GM18858 (cell line): ENCODE results near the gene COPG2.
"Not testable (repeated sequence)": the region's sequence is repeated elsewhere in the genome, so short reads cannot be mapped to it uniquely, and the experiment has no call there.

Experiments
- ATAC-seq: cut with Tn5 transposase; IDR thresholded peaks from one replicate; pipeline ENCODE4 v1.9.1; 2021; ENCODE audit not compliant: unreplicated experiment

The COPG2 gene

GRCh38 chr7:130654850-130655249 lies 13.7 kb downstream of the COPG2 start:
- ATAC-seq, result no peak

DNA sequence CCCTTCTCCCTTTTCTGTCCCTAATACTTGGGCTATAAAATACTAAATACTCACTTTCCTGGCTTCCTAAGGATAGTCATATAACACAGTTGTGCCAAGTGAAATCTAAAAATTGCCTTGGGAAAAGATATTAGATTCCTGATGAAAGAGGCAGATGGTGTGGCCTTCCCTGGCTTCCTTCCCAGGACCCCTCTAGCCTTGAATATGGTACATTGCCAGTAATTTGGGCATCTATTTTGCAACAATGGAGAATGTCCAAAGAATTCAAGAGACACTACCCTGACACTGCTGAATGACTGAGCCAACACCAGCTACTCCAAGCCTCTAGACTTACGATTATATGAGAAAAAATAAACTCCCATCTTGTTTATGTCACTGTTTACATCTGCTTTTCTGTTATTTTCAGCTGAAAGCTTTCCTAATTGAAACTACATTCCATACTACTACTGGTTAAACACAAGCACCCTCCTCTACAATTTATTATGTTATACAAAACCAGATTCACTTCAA lies 17.9 kb downstream of the COPG2 start:
- no peak for ATAC-seq

DNA sequence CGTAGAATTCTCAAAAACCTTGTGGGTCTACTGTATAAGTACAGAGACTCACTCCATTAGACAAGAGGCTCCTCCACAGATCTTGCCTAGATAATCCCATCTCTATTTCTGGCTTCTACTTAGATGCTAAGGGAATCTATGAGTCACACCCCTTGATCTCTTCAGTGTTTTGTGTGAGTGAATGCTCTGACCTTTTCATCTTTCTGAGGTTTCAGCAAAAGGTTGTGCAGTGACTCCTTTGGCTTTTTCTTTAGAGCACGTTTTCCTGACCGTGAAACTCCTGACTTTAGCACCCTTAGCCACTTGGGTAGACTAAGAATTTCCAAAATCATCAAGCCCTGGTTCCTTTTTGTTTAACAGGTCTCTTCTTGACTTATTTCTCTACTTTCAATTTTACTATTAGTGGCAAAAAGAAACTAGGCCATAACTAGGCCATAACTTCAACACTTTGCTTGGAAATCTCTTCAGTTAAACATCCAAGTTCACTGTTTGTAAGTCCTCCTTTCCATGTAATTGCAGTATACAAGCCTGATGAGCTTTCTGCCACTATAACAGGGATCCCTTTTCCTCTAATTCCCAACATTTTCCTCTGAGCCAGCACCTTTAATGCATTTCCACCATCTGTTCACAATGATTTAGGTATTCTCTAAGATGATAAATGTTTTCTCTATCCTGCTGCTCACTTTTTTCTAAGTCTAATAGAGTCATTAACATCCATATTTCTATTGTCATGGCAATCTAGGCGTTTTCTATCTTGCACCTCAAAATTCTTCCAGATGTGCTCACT lies 19.4 kb downstream of the COPG2 start:
- ATAC-seq, result peak; percentile 46

GRCh38 chr7:130648580-130648979 lies 20.0 kb downstream of the COPG2 start:
- peak; percentile 13 for ATAC-seq

DNA sequence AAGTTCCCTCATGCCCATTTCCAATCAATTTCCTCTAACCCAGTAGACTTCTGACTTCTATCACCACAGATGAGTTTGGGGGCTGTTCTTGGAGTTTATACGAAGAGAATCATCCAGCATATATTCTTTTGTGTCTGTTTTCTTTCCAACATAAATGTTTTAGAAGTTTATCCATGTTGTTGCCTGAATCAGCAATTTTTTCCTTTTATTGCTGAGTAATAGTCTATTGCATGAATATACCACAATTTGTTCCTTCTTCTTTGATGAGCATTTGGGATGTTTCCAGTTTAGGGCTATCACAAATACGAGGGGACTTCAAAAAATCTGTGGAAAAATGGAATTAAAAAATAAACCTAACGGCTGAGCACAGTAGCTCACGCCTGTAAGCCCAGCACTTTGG lies 26.2 kb downstream of the COPG2 start:
- no peak for ATAC-seq

DNA sequence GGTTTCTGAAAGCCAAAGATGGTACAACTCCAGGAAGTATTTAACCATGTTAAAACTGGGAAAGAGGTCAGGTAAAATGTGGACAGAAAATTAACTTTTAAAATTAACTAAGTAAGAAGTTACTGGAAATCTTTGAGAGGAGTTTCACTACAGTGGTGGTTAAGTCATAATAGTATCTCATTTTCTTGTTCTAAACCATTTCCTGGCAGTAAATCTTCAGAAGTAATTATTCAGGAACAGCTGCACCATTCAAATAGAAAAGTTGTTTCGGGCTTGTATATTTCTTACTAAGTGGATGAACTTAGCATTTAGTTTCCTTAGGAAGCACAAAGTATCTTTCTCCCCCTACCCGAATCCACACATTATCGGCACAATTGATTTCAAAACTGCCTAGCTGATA lies 27.1 kb downstream of the COPG2 start:
- no peak for ATAC-seq

- no peak for ATAC-seq
Measured at GRCh38 chr7:130641040-130641439, 27.5 kb downstream of the COPG2 start.

GRCh38 chr7:130639388-130639787 lies 29.2 kb downstream of the COPG2 start:
- ATAC-seq, result no peak

DNA sequence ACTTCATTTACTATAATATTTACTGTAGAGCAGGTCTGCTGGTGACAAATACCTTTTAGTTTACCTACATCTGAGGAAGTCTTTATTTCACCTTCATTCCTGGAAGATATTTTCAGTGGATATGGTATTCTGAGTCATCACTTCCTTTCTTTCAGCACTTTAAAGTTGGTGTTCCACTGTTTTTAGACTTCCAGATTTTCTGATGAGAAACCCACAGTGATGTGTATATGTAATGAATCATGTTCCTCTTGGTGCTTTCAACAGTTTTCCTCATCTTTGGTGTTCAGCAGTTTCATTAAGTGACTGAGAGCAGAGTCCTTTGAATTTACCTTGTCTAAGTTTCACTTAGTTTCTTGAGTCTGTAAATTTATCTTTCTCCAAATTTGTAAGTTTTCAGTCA lies 36.4 kb downstream of the COPG2 start:
- no peak for ATAC-seq

DNA sequence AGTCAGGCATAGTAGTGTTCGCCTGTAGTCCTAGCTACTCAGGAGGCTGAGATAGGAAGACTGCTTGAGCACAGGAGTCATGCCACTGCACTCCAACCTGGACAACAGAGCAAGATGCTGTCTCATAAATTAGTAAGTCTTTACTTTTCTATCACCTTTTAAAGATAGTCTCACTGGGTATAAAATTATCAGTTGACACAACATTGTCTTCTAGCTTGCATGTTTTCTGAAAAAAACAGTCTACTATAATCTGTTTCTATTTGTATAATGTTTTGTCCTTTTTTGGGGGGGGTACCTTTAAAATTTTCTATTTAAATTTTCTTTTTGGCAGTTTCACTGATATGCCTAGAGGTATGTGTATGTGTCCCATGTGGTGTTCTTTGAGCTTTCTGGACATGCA lies 39.6 kb downstream of the COPG2 start:
- no peak for ATAC-seq

DNA sequence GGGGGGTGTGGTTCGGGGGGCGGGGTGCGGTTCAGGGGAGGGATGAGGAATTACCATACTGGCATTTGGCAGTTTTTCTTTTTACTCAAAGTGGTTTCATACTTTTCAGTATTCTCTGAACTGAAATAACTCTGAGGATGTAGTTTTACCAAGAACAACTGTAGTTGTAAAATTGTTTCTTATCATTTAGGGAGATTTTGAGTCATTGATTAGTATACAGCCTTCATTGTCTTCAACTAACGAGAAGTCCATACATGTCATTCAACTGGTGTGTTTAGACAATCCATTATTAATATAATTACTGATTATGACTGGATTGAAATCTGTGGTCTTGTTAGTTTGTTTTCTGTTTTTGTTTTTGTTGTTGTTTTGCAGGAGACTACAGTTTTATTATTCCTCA lies 40.8 kb downstream of the COPG2 start:
- no peak for ATAC-seq

DNA sequence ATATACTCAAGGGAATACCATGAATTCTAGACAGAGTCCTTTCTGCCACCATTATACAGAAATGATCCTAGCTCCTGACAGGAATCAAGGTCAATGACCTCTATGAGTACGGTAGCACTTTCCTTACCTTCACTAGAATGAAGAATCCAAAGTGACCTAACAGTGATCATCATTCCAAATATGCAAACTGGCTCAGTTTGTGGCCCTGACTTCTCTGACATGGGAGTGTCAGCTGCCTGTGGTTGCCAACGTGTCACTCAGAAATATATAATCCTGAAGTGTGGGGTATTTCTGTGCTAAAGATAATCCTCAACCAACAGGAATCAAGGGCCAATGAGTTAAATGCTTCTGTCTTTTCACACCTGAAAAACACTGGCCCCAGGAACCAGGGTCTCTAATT lies 45.7 kb downstream of the COPG2 start:
- no peak for ATAC-seq

DNA sequence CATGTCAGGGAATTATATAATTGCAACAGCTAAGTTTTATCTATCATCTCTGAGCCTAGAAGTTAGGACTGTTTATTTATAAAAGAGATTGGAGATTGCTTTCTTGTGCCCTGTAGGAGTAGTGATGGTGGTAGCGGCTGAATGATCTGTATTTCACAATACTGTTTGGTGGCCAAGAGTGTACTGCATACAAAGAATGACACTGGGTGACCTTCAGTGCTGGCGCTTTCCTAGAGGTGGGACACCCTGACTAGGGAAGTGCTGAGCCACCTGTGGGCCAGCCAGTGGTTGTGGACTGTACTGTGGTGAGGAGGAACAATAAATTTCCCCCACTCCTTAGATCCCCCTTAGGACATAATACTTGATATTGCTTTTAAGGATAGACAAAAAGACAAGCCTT lies 53.0 kb downstream of the COPG2 start:
- no peak for ATAC-seq

DNA sequence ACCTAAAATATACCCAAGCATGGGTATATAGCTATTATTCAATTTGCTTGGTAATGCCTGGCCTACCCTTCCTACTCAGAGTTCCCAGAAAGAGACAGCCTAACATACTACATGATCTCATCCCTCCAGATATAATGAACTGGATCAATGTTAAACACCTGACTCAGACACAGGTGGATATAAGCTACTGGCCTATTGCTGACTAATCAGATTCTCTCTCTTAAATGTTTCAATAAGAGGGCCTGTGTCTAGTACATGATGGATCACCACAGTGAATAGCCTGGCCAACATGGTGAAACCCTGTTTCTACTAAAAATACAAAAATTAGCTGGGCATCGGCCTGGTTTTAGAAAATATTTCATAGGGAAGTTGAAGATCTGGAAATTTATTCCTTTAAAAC lies 54.1 kb downstream of the COPG2 start:
- ATAC-seq, result no peak

GRCh38 chr7:130611218-130611617 lies 57.3 kb downstream of the COPG2 start:
- no peak for ATAC-seq

GRCh38 chr7:130607066-130607465 lies 61.5 kb downstream of the COPG2 start:
- ATAC-seq, result not testable (repeated sequence)

- ATAC-seq, result no peak
Measured at GRCh38 chr7:130606161-130606560, 62.4 kb downstream of the COPG2 start.

GRCh38 chr7:130598056-130598455 lies 70.5 kb downstream of the COPG2 start:
- ATAC-seq, result no peak

GRCh38 chr7:130595986-130596385 lies 72.6 kb downstream of the COPG2 start:
- ATAC-seq, result no peak

DNA sequence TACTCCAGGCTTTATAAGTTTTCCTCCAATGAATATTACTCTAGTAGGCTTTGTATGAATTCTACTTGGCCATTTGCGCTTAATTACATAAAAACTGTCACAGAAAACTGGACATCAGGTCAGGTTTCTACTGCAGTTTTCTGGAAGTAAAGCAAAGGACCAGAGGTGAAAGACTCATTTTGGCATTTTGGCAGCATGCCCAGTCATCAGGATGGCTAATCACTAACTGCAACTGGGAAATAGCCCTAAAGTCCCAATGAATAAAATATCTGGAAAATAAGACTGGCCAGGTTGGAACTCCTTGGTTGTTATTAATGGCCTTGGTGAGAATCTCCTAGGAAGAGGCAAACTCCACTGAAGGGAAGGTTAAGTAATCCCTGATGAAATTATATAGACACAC lies 75.5 kb downstream of the COPG2 start:
- no peak for ATAC-seq

DNA sequence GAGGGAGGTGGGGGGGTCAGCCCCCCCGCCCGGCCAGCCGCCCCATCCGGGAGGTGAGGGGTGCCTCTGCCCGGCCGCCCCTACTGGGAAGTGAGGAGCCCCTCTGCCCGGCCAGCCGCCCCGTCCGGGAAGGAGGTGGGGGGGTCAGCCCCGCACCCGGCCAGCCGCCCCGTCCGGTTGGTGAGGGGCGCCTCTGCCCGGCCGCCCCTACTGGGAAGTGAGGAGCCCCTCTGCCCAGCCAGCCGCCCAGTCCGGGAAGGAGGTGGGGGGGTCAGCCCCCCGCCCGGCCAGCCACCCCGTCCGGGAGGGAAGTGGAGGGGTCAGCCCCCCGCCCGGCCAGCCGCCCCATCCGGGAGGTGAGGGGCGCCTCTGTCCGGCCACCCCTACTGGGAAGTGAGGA lies 77.1 kb downstream of the COPG2 start:
- ATAC-seq, result not testable (repeated sequence)

DNA sequence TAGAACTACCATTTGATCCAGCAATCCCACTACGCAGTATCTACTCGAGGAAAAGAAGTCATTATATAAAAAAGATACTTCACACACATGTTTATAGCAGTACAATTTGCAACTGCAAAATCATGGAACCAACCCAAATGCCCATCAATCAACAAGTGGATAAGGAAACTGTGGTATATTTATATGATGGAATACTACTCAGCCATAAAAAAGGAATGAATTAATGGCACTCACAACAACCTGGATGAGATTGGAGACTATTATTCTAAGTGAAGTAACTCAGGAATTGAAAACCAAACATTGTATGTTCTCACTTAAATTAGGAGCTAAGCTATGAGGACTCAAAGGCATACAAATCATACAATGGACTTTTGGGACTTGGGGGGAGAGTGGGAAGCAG lies 82.6 kb downstream of the COPG2 start:
- ATAC-seq, result not testable (repeated sequence)

- ATAC-seq, result not testable (repeated sequence)
Measured at GRCh38 chr7:130575110-130575509, 93.4 kb downstream of the COPG2 start.
